HG03045 (cell line): ENCODE measurements around the gene USP2.
A peak's percentile ranks its signal among the peaks of the same experiment; 100 is the strongest.

Experiments used
- ATAC-seq: cut with Tn5 transposase; IDR thresholded peaks from one replicate; pipeline ENCODE4 v1.9.1; 2021; ENCODE audit warnings: mild to moderate bottlenecking, moderate library complexity; ENCODE audit not compliant: unreplicated experiment

USP2 gene

DNA sequence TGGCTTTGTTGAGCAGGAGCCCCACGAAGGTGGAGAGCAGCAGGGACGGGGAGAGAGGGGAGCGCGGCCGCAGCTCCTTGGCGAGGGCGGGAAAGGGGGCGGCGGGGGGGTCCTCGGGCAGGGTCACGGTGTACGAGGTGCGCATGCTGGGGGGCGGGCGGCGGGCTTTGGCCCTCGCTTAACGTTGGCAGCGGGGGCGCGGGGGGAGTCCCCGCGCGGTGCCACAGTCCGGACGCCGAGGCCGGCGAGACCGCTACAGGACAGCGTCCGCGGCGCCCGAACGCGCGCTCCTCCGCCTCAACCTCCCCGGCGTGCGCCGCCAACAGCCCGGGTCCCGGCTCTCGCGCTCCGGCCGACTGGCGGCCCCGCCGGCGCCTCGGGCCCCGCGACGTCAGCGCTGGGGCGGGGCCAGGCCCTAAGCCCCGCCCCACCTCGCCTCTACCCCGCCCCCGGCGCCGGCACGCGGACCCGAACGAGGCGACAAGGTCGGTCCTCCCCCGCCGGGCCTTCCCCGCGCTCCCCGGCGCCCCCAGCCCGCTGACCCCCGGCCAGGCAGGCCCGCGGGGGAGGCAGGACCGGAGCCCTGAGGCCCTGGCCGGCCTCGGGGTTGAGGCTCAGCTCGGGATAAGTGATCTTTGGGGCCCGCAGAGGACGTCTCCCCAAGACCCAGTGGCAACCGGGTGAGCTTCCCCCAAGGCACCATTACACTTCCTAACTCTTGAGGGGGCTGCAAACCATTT is 17.5 kb downstream of the USP2 start:
- no peak for ATAC-seq

DNA sequence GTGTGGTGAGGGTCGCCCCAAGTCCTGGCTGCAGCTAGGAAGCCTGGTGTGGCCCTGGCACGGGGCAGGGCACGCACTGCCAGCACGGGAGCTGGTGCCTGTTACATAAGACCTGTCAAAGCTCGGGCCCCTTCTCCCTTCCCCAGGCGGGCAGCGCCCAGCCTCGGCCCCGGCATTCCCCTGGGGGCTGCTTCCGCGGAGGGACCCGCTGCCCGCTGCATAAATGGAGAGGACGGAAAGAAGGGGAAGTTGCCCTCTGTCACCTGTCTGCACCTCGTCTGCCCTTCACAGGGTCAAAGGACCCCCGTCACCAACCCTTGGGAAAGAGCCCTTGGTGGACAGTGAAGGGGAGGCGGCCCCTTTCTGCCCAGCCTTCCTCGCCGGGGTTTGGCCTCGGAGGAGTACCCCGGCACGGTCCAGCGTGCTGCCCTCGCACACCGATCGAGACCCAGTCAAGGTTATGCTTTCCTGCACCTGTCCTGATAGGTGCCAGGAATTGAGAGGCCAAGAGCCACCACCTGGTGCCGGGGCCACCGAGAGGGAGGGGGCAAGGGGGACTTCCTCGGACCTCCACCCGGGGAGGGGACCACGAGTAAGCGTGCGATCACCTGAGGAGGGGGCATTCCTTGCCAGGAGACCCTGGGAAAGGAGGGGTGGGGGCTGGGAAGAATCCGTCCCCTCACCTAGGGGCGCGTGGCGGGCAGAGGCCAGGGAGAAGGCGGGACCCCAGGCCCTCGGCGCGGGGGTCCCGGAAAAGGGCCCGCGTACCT is 18.2 kb downstream of the USP2 start:
- ATAC-seq, result no peak

DNA sequence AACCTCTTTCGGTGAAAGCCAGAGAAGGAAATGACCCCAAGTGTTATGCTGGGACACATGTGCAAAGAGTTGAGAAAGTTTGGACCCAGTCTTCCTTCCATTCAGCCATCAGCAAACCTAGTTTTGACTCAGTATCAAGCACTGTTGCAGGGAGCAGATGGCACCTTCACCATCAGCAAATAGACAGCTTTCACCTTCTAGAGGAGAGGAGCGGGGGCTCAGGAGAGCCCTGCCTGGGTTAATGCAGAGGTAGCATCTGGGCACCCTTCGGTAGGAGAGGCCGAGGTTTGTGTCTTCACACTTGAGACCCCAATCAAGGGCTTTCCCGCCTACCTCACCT is 18.8 kb downstream of the USP2 start:
- no peak for ATAC-seq

DNA sequence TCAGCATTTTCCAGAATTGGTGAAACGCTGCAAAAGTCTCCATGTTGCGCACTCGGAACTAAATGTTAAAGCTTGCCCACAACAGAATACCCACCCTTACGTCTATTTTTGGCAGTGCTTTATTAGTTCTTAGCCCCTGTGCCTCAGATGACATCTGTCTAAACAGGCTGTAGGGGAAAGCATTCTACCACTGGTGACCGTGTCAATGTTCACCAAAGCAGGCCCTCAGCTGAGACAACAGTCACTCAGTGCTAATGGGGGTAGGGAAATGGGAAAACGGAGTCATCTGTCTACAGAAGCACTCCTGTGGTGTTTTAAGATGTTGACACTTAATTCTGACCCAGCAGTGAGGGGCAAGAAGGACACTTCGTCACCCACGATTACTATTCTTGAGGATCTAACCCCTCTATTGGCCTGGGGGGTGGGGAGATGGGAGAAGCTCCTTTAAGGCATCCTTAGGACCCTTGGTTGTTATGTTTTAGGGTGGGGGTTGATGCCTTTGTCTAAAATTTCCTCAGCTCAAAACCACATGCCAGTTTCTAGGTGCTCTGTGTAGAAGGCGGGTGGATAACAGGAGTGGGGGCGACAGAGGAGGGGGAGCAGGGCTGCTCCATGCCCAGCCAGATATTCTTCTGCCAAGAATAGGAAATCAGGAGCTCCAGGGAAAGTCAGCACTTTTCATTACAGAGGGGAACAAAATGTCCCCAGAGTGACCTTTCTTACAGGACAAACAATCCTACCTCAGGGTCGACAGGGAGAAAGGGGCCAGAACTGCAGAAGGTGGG is 19.4 kb downstream of the USP2 start:
- ATAC-seq, result no peak

DNA sequence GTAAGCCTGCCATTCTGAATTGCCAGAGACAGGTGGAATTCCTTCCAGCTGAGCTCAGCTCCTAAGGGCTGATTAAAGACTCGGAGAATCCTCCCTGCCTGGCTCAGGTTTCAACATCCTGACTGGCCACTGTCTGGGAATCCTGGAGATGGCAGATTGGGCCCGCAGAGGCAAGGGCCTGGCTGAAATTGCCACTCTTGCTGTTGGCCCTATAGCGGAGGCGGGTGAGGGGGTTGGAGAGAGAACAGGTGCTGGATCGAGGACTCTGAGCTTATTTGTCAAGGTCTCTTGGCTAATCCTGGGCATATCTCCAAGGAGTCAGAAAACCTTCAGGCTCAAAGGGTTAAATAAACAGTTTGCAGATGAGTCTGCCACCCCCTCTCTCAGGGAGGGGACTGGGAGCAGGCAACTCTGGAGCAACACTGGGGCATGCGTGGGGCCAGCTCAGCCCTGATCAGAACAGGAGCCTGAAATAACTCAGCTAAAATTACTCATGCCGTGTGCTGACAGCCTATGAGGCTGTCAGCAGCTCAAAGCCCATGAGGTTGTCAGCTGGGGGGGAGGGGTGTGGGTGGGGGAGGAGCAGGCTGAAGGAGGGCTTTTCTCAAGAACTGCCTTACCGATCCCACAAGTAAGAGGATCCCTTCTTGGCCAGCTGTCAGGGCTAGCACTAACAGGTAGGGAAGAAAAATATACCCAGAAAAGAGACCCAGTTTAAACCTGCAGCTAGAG is 20.3 kb downstream of the USP2 start:
- peak; percentile 44 for ATAC-seq

DNA sequence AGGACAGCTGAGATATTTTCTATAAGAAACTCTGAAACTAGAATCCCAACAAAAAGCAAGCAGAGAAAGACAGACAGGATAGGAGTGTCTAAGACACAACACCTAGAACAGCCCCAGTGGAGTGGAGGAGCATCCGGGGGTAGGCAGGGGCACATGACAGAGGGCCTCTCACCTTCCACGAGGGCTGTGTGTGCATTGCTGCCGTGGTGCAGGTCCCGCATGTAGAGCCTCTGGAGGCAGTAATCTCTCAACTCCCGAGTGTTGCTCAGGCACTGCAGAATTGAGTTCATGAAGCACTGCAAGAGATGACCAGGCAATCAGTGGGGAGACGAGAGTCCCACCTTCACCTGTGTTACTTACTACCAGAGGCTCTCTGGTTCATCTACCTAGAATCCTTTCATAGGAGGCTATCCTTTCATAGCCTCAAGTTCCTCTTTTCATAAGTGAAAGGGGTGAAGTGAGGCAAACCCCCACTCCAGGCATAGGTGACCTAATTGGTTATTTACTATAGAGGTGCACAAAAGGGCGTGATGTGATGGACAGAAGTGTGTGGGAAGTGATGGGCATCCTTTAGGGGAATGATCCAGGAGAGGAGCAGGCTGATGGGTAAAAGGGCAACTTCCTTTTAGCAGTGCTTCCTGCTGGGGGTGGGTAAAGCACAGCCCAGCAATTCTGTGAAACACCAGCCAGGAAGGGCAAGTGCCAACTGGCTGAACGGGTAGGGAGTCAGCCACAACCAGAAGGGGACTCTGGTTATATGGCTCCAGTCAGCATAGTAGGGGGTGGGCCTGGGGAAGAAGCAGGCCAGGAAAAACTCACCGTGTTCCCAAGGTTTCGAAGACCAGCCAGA is 21.9 kb downstream of the USP2 start:
- ATAC-seq, result no peak

DNA sequence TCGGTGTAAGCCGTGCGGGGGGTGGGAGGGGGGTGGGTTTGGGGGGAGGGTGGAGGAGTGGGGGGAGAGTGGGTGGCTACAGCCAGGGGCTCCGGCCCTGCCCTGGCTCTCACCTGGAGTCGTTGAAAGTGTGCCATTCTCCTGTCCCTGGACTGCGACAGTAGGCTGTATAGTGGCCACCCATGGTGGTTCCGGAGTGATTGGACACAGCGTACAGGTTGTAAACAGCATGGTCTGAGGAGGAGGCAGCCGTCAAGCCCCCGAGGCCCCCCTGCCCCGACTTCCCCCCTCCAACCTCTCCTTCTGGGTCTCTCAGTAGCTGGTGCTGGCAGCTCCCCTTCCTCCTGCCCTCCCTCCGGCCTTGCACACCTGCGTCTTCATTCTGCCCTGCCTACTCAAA is 24.4 kb downstream of the USP2 start:
- no peak for ATAC-seq

DNA sequence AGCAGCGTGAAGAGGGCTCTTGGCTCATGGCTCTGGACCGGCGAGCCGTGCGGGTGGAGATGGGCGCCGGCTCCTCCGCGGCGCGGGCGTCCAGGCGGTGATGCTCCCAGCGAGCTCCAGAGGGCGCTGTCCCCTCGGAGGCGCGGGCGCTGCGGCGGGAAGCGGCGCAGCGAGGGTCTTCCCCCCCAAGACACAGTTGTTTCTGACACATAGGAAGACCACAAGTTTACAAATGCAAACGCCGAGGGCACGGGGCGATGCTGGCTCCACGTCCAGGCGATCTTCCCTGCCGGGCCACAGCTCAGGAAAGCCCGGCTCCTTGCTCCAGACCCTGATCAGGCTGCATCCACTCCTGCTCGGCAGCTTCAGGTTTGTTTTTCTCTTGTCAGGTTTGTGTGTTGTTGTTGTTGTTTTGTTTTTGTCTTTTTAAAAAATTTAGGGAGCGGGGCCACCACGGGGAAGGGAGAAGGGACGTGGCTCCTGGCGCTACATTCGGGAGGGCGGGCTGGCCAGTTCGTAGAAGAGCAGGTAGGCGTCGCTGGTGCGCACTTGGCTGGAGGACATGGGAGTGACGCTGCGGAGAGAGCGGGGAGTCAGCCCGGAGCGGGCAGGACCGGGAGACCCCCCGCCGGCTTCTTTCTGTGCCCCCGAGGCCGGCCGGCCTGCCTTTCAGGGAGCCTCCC is 25.0 kb downstream of the USP2 start:
- ATAC-seq, result peak; percentile 72

DNA sequence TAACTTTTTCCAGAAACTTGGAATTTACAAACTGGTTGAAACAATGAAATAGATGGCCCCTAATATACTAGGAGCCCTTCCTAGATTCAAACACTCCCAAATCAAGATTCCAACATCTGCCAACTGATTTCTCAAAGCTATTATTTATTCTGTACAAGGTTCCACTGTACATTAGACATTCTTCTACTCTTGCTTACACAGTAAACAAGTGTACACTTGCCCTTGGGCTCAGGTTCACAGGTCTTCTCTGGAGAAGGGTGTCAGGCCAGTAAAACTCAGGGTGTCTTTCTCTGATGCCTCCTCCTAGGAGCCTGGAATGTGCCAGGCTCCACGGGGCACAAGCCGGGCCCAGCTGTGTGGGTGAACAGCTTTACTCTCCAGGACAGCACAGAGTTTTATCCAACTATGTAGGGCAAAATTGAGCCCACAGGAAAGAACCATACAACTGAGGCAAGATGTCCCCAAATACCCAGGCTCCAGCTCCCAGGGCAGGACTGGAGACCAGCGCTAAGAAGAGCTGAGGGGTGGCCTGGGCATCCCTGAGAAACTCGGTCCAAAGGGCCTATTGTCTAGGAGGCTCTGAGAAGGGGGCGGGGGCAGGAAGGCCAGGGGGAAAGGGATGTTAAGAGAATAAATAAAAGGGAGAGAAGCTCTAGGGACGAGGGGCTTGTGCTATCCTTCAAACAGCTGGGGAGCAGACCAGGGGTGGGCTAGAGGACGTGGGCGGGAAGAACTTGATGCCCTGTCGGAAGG is 26.2 kb downstream of the USP2 start:
- no peak for ATAC-seq

DNA sequence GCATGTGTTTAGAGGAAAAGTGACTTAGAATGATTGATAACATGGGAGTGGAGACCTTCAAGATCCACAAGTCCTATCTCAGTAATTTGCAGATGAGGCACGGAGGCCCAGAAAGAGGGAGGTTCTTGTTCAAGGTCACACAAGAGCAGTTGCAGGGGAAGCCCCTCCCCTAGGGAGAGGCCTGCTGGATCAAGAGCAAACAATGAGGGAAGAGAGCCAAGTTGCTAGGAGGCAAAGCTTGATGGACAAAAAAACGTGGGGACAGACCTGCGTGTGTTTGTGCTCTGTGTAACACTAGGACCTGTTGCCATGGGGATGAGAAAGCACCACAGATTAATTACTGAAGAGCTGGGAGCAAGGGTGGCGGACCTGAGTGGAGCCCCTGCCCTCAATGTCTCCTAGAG is 28.6 kb downstream of the USP2 start:
- no peak for ATAC-seq

DNA sequence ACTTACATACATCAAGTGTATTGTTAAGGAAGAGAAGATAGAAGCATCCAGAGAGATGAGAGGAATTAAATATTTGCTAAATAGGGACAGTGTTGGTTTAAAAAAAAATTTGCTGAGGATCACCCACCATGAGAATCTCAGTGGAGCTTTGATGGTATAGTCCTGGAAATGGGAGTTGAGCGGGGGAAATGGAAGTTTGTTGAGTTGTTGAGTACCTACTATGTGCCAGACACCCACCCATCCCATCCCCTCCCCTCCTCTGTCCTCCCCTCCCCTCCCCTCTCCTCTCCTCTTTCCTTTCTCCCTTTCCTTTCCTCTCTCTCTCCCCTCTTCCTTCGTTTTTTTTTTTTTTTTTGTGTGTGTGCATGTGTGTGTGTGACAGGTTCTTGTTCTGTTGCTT is 30.3 kb downstream of the USP2 start:
- no peak for ATAC-seq

DNA sequence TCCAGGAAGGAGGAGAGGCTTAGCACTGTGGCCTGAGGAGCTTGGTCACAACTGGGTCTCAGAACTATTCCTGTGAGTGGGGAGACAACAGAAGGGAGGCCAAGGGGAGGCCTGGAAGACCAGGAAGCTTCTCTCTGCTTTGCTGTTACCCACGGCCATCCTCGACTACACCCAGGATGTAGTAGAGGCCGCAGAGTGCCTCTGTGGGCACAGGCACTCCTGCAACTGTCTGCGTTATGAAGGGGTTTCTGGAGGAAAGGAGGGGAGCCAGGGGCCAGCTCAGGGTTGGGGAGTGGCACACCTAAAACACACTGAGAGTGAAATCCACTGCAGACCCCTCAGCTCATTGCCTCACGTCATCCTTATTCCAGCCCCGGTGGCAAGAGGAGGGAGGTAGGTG is 31.2 kb downstream of the USP2 start:
- ATAC-seq, result no peak

DNA sequence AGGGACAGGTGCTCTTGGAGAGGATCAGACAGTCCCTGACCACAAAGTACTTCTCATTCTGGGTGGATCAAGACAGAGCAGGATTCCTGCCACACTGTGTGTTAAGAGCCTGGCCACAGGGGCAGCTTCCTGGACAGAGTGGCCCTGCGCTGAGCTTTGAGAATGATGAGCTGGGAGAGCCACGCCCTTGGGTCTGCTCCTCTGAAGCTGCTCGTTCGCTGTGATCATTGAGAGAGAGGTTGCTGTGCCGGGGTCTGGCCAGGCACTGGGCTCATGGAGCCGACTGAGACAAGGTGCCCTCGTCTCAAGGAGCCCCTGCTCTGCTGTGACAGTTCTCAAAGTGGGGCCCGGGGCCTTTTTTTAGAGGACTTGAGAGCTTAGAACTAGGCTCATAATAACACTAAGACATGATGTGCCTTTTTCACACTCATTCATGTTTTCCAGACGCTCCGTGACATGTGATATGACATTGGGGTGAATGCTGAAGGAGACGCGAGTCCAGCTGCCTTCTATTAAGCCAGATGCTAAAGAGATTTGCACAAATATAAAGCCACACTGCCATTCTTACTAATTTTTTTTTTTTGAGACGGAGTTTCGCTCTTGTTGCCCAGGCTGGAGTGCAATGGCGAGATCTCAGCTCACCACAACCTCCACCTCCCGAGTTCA is 33.4 kb downstream of the USP2 start:
- no peak for ATAC-seq

DNA sequence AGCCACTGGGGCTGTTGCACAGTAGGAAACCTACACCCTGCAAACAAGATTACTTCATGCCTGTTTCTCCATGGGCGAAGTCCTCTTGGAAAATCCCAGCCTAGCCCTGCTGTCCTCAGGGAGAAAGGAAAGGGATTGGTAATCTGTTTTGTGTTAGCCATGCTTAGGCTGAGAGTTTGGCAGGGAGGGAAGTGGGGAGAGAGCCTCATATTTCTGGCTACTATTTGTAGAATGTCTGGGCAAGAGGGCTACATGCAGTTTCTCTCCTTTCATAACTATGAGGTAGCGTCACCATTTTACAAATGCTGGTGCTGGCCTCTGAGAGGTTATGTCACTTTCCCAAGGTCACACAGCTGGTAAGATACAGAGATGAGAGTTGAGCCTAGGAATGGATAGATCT is 34.2 kb downstream of the USP2 start:
- no peak for ATAC-seq

DNA sequence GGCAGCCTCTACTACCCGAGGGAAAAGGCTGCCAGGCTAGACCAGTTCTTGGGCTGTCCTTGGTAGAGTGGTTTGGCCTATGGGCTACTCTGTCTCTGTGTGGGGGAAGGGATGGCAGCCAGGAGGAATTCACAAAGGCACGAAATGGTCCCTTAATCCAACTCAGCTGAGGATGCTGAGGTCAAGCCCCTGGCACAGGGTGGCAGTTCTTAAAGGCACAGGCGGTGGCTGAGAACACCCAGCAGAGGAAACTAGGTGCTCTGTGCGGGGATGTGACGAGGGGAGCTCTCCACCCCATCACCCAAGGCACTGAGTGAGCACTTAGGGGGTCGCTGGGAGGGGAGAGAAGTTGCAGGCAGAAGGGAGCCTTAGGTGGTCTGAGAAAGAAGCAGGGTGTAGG is 34.9 kb downstream of the USP2 start, which contains the start of gene MFRP:
Gene MFRP (minus strand): TSS at position 101 of the 400 bp plus-strand sequence. CDS start 192 bp downstream, outside the sequence.
- ATAC-seq, result no peak

DNA sequence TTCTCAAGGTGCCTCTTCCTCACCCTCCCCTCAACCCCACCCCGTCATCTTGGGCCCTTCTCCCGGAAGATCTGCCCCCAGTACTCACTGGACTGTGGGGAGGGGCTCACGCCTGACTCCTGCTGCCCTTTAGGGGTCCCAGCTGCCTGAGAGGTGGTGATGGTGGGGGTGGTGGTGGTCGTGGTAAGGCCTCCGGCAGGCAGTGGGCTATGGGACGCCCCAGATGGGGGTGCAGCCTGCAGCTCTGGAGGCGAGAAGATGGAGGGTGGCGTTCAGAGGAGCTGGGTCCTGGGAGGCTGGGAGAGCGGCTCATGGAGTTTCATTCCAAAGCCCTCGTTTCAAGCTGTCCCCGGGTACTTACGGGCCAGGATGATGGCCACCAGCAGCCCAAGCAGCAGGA is 35.8 kb downstream of the USP2 start:
- no peak for ATAC-seq

DNA sequence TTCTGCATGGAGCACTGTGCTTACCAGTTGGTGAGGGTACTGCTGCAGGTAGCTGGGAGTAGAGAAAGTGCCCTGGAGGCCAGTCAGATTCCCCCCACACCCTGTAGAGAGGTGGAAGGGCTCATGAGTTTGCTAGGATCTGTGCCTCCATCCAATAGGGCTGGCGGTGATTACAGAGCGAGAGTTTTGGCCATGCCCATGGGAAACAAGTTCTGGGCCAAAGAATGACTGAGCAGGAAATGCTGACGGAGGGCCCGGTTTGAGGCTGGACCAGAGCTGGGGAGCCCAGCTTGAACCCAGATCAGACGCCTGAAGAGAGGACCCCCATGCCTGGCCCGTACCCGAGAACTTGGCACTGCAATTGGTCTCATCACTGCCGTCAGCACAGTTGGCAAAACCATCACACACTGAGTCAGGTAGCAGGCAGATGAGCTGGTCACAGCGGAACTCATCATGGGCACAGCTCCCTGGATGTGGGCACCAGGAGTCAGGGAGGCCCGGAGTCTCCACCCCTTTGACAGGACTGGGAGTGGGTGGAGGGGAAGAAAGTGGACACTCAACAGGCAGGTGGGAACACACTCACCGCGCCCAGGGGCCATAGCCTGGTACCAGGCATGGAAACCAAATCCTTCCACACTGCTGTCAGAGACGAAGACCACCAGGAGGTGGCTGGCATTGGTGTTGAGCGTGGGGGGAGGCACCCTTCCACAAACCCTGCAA is 37.0 kb downstream of the USP2 start:
- ATAC-seq, result no peak

DNA sequence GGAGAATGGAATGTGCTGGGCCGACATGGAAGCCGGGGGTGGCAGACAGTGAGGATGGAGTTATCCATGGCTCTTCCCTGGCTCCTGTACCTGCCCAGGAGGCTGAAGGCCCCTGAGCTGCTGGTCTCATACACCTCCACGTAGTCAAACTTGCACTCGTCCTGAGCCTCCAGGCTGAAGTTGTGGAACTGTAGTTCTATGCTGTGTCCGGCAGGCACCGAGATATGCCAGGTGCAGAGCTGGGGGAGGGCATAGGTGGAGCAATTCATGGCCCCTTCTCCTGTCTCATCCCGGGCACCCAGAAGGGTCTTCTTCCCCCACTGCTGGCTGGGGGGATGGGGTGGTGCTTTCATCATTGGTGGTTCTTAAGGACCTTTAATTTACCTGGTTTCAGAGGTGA is 37.8 kb downstream of the USP2 start:
- no peak for ATAC-seq
